IPS DF 6.9 (cell line): ENCODE data around the gene NAA38.
A peak's percentile ranks its signal among the peaks of the same experiment; 100 is the strongest.

ENCODE experiments used
- DNase-seq: peaks from one replicate; pipeline ENCODE4 v3.0.0-alpha.2; 2013; ENCODE audit warnings: low read depth, low spot score
- H3K27ac ChIP-seq: one replicate; pipeline ENCODE4 v1.5.1; 2013; ENCODE audit warnings: low read length, control low read depth
- H3K27me3 ChIP-seq: 2 replicates; pipeline ENCODE4 v1.6.1; 2013; ENCODE audit warnings: mild to moderate bottlenecking, low read length; ENCODE audit not compliant: control insufficient read depth, insufficient read depth
- H3K36me3 ChIP-seq: 2 replicates; pipeline ENCODE4 v1.6.1; 2013; ENCODE audit warnings: low read length; ENCODE audit not compliant: control insufficient read depth, insufficient read depth
- H3K4me1 ChIP-seq: 2 replicates; pipeline ENCODE4 v1.6.1; 2013; ENCODE audit warnings: low read length; ENCODE audit not compliant: control insufficient read depth, insufficient read depth
- H3K4me3 ChIP-seq: 2 replicates; pipeline ENCODE4 v1.5.1; 2013; ENCODE audit warnings: mild to moderate bottlenecking, low read length
- H3K9me3 ChIP-seq: 2 replicates; pipeline ENCODE4 v1.6.1; 2013; ENCODE audit warnings: low read length, inconsistent platforms; ENCODE audit not compliant: control insufficient read depth, insufficient read depth
- WGBS: extraction: QIAGEN DNeasy Blood & Tissue Kit; methylation state at CpG from one replicate; pipeline ENCODE4 v1.1.7; 2013; ENCODE audit warnings: mixed read lengths, missing lambda C conversion rate; ENCODE audit not compliant: insufficient read length, insufficient coverage; 5-methylcytosine and 5-hydroxymethylcytosine counted together

NAA38 gene

GRCh38 chr17:7845359-7846062 is 11.8 kb downstream of the NAA38 start:
- no peaks in the 10 kb centered on the region; the same call in 1 of the 2 replicates for H3K36me3 ChIP-seq
- H3K27me3 ChIP-seq, result peaks cover 10% of the 10 kb centered on the region
- no peak for DNase-seq
- H3K9me3 ChIP-seq, result no peaks in the 10 kb centered on the region
- H3K4me1 ChIP-seq, result no peaks in the 10 kb centered on the region
- H3K4me3 ChIP-seq, result no peak overlapping the region
- H3K27ac ChIP-seq, result no peak overlapping the region
- no CpG with 5 or more reads among the region's 15 CpGs for WGBS

GRCh38 chr17:7844292-7845154 is 12.8 kb downstream of the NAA38 start:
- DNase-seq, result no peak
- Histone ChIP-seq H3K9me3 (no peaks in the 10 kb centered on the region), H3K27me3 (peaks cover 19% of the 10 kb centered on the region), H3K4me3 (peak overlapping the region; percentile 74; the same call in 1 of the 2 replicates), H3K27ac (no peak overlapping the region), H3K4me1 (no peaks in the 10 kb centered on the region), H3K36me3 (no peaks in the 10 kb centered on the region; the same call in 1 of the 2 replicates)
- no CpG with 5 or more reads among the region's 71 CpGs for WGBS

DNA sequence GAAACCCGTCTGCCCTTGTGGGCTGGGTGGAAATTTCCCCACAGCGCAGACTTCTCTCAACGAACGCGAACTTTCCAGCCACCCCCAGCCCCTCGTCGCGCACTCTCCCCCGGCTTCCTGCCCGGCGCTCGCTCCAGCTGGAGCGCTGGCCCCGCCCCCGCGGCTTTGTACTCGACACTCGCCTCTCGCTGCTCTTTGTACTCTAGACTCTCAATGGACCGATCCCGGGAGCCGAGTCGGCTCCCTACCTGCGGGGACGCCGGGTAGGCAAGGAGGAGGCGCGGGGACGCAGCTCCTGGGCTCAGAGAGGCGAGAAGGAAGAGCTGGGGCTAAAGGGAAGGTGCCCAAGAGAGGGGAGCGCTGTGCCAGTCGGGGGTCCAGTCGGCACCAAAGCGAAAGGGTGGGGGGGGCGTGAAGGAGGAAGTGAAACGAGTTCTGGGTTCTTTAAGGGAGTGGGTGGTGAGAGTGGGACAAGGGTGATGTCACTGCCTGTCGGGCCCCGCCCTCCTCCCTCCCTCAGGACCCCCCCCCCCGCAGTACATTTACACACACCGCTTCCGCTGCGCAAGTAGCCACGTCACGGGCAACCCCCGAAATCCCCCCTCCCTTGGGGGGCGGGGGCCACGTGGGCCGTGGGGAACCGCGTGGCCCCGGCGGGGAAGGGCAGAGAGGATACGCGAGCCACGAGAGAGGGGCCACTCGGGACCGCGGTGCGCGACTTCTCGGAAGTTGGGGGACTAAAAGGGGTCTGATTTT is 13.6 kb downstream of the NAA38 start:
- WGBS, result no CpG with 5 or more reads among the region's 61 CpGs
- Histone ChIP-seq H3K9me3 (no peaks in the 10 kb centered on the region), H3K27ac (no peak overlapping the region), H3K4me1 (no peaks in the 10 kb centered on the region; the same call in 1 of the 2 replicates), H3K4me3 (peak overlapping the region; percentile 74; the same call in 1 of the 2 replicates), H3K27me3 (peaks cover 25% of the 10 kb centered on the region), H3K36me3 (no peaks in the 10 kb centered on the region)
- no peak for DNase-seq

GRCh38 chr17:7843257-7843535 is 14.2 kb downstream of the NAA38 start:
- Histone ChIP-seq H3K27ac (no peak overlapping the region), H3K27me3 (peaks cover 25% of the 10 kb centered on the region), H3K4me3 (peak overlapping the region; percentile 74; the same call in 1 of the 2 replicates), H3K9me3 (no peaks in the 10 kb centered on the region), H3K4me1 (no peaks in the 10 kb centered on the region; the same call in 1 of the 2 replicates), H3K36me3 (no peaks in the 10 kb centered on the region)
- DNase-seq, result no peak
- no CpG with 5 or more reads among the region's 17 CpGs for WGBS

GRCh38 chr17:7842380-7843256 is 14.7 kb downstream of the NAA38 start:
- H3K4me3 ChIP-seq, result peak overlapping the region; percentile 74; the same call in 1 of the 2 replicates
- no peak overlapping the region for H3K27ac ChIP-seq
- H3K27me3 ChIP-seq, result peaks cover 25% of the 10 kb centered on the region
- WGBS, result no CpG with 5 or more reads among the region's 47 CpGs
- H3K4me1 ChIP-seq, result no peaks in the 10 kb centered on the region; the same call in 1 of the 2 replicates
- no peak for DNase-seq
- no peaks in the 10 kb centered on the region for H3K36me3 ChIP-seq
- H3K9me3 ChIP-seq, result no peaks in the 10 kb centered on the region

DNA sequence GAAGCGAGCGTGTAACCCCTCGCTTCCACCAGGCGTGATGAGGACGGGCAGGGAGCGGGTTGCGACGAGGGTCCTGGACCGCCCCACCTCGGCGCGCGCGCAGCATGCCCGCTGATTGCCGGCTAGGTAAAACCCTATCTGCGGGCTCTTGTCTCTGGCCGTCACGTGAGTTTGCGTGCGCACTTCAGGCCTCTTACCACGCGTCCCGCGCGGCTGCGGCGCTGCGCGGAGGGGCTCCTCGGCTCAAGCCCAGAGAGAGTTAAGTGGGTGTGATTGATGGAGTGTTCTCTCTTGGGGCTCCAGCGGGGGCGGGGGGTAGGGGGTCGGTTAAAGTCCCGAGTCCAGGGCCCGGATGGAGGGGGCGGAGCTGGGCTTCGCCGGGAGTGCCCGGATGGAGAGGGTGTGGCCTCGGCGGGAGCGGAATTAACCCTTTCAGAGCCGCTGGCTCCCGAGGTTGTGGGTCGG is 15.4 kb downstream of the NAA38 start:
- DNase-seq, result no peak
- no peaks in the 10 kb centered on the region for H3K36me3 ChIP-seq
- WGBS, result no CpG with 5 or more reads among the region's 46 CpGs
- H3K4me1 ChIP-seq, result no peaks in the 10 kb centered on the region; the same call in 1 of the 2 replicates
- no peaks in the 10 kb centered on the region for H3K9me3 ChIP-seq
- peak overlapping the region; percentile 74; the same call in 1 of the 2 replicates for H3K4me3 ChIP-seq
- H3K27me3 ChIP-seq, result peaks cover 25% of the 10 kb centered on the region
- no peak overlapping the region for H3K27ac ChIP-seq

GRCh38 chr17:7841396-7841914 is 15.9 kb downstream of the NAA38 start:
- H3K27ac ChIP-seq, result no peak overlapping the region
- no peaks in the 10 kb centered on the region for H3K9me3 ChIP-seq
- H3K4me3 ChIP-seq, result peak overlapping the region; percentile 48; the same call in 1 of the 2 replicates
- peaks cover 25% of the 10 kb centered on the region for H3K27me3 ChIP-seq
- WGBS, result no CpG with 5 or more reads among the region's 34 CpGs
- no peaks in the 10 kb centered on the region for H3K36me3 ChIP-seq
- no peaks in the 10 kb centered on the region; the same call in 1 of the 2 replicates for H3K4me1 ChIP-seq
- DNase-seq, result no peak

DNA sequence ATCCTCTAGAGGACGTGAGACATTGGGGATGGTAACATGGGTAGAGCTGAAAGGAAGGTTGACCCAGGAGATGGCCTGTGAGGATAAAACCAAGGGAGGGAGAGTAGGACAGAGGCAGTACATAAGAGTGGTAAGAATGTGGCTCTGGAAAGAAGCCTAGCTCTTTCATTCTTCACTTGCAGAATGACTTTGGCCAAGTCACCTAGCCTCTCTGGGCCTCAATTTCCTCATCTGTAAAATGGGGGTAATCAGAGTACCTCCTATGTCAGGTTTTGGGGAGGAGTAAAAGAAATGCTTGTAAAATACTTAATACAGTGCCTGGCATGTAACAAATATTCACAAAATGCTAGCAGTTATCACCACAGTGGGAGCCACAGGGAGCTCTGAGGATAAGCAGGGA is 16.5 kb downstream of the NAA38 start:
- Histone ChIP-seq H3K27ac (no peak overlapping the region), H3K4me3 (no peak overlapping the region), H3K36me3 (no peaks in the 10 kb centered on the region), H3K9me3 (no peaks in the 10 kb centered on the region), H3K4me1 (no peaks in the 10 kb centered on the region; the same call in 1 of the 2 replicates), H3K27me3 (peaks cover 25% of the 10 kb centered on the region)
- WGBS, result no CpG with 5 or more reads among the region's 1 CpG
- DNase-seq, result no peak

- Histone ChIP-seq H3K4me3 (no peak overlapping the region), H3K27ac (no peak overlapping the region), H3K27me3 (peaks cover 25% of the 10 kb centered on the region), H3K9me3 (no peaks in the 10 kb centered on the region), H3K36me3 (no peaks in the 10 kb centered on the region), H3K4me1 (no peaks in the 10 kb centered on the region; the same call in 1 of the 2 replicates)
- no peak for DNase-seq
- whole genome bisulfite sequencing, result no CpG with 5 or more reads among the region's 1 CpG
Measured at GRCh38 chr17:7840441-7840840, 16.9 kb downstream of the NAA38 start.
